ENCODE results near the gene S100G.

DNA sequence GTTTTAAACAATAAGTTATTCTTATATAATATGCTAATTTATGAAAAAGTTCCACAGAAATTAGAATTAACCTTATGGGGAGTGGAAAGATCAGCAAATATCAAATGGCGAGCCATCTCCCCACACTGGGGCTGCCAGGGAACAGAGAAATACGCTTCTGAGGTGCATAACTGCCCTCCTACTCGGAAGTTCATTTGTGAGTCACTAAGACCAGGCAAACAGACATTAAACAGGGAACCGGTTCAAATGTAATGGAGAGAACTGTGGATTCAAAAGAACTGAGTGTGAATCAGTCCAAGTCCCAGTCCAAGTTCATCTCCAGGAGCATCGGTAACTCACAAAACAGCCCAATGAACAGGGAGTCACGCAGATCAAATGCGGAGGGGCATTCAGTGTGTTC is 11.4 kb upstream of the S100G start:
- TF ChIP-seq, protein P1, sequence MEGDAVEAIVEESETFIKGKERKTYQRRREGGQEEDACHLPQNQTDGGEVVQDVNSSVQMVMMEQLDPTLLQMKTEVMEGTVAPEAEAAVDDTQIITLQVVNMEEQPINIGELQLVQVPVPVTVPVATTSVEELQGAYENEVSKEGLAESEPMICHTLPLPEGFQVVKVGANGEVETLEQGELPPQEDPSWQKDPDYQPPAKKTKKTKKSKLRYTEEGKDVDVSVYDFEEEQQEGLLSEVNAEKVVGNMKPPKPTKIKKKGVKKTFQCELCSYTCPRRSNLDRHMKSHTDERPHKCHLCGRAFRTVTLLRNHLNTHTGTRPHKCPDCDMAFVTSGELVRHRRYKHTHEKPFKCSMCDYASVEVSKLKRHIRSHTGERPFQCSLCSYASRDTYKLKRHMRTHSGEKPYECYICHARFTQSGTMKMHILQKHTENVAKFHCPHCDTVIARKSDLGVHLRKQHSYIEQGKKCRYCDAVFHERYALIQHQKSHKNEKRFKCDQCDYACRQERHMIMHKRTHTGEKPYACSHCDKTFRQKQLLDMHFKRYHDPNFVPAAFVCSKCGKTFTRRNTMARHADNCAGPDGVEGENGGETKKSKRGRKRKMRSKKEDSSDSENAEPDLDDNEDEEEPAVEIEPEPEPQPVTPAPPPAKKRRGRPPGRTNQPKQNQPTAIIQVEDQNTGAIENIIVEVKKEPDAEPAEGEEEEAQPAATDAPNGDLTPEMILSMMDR (IDR thresholded peaks at IDR 0.05), result no peak
- no peak for TF ChIP-seq POLR2AphosphoS5 (IDR thresholded peaks at IDR 0.05; ENCODE audit: low read depth, low read length)
